GM18873 (cell line): ENCODE data around the gene KLHL25.

Experiments used
- ATAC-seq: cut with Tn5 transposase; IDR thresholded peaks from one replicate; pipeline ENCODE4 v1.9.1; 2021; ENCODE audit warnings: mild to moderate bottlenecking, moderate library complexity, moderate number of reproducible peaks; ENCODE audit not compliant: unreplicated experiment, low FRiP score

The KLHL25 gene

DNA sequence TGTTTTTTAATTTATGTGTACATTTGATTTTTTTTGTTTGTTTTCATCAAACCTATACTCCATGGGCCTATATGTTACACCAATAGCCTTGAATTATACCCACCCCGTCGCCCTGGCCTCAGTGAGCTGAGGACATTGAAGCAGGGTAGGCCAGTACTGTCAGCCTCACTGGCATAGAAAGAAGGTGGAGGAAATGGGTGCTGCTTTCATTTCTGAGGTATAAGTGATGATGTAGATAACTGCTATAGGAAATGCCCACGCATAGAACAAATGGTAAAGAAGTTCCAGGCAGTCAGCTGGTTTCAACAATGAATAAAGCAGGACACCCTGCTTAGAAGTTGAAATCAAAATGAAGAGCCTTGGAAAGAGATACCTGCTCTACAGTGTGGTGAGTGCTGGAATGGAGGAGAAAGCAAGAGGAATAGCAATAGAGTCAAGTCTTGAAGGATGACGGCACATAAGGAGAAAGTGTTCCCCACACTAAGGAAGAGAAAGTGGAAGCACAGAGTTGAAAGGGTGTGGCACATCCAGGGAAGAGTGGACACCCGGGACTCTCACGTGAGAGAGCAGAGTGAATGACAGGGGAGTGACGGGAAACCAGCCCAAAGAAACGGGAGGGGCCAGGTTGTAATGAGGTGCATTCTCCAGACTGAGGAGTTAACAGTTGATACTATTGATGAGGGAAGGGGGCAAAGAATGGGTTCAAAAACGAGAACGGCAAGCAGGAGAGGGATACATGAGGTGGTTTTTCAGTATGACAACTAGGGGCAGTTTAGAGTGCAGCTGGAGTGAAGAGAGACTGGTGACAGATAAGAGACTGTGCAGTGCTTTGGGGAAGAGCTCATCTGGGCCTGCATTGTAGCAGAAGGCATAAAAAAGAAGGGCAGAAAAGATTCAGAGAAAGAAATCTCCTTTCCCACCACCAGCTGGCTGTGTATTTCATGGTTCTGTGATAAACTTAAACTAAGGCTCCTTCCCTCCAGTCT lies 70.5 kb downstream of the KLHL25 start:
- ATAC-seq = no peak

DNA sequence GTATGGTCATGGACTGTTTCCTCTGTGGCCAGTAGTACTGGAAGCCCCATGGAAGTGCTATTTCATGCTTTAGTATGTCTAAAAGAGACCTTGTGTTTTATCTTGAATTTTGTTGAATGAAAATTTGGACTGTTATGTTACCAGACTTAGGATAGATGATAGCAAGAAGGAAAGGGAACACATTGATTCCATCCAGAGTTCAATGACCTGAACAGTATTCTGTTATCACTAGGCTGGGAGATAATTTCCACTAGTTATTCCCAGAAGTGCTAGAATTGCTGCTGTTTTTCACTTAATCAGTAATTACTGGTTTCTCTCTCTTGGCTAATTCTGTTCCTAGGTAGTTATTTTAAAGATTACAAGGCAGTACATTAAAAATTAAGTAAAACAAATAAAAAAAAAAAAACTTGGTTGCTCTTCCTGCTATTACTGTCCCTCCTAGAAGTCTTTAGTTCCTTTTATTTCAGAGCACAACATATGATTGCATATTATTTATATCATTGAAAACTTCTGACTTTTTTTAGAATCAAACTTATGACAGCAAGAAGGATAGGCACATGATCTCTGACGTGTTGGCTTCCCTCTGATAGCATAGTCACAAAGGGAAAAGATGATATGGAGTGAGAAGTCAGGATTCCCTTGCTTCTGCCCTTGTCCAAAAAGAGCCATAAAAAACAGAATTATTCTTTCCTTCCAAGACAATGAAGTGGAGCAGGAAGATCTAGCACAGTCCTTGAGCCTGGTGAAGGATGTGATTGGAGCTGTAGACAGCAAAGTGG lies 72.2 kb downstream of the KLHL25 start:
- ATAC-seq = no peak

DNA sequence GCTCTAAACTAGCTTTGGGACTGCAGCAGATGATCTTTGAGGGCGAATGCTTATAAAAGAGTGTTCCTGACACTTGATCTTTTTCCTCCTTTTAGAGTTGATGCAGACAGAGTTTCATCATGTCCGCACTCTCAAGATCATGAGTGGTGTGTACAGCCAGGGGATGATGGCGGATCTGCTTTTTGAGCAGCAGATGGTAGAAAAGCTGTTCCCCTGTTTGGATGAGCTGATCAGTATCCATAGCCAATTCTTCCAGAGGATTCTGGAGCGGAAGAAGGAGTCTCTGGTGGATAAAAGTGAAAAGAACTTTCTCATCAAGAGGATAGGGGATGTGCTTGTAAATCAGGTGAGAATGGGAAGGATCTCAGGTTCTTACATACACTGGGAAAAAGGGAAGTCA lies 75.7 kb downstream of the KLHL25 start:
- no peak for ATAC-seq

DNA sequence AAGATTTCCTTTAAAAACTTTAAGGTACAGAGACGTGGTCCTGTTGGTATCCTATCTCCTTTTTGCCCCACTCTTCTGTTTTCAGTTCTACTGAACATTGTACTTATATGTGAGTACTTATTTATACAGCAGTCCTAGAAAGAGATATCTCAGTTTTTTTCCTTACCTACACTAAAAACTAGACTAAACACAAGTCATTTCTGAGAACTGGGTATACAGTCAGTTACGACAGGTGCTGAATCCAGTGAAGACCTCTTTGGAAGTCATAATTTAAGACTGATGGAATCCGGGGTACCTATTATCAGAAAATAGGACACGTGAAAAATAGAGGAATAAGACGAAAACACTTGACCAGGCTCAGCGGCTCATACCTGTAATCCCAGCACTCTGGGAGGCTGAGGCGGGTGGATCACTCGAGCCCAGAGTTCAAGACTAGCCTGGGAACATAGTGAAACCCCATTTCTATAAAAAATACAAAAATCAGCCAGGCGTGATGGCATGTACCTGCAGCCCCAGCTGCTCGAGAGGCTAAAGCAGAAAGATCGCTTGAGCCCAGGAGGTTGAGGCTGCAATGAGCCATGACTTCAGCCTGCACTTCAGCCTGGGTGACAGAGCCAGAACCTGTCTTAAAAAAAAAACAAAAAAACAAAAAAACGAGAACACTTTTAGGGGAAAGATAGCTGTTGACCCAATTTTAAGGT lies 76.3 kb downstream of the KLHL25 start:
- no peak for ATAC-seq

DNA sequence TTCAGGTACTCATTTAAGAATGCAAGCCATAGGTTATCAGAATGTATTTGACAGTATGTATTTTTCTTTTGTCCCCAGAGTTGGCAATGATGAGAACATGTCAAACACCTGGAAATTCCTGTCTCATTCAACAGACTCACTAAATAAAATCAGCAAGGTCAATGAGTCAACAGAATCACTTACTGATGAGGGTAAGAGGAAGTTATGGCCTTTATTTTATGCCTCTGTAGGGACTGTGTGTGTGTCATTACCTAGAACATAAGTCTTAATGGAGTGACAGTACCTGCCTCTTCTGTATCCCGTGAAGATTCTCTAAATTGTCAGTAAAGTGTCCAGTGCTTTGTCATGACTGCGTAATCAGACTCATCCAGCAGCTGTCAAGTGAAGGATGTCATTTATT lies 77.5 kb downstream of the KLHL25 start:
- ATAC-seq = no peak

DNA sequence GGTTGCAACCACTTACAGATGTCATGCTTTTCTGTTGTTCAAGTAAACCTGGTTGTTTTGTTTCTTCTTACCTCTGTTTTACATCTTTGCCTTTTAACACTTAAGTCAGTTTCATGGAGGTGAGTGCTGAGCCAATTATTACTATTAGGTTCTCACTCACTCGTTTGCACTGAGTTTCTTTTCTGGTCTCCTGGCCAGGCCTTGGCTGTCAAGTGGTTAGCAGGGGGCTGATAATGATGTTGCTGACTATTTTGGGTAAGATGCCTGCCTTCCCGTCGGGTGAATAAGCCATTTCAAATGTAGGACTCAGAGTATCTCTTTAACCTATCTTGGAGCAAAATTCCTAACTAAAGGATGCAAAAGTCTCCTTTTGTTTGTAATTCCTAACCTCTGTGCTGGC lies 78.5 kb downstream of the KLHL25 start:
- no peak for ATAC-seq

DNA sequence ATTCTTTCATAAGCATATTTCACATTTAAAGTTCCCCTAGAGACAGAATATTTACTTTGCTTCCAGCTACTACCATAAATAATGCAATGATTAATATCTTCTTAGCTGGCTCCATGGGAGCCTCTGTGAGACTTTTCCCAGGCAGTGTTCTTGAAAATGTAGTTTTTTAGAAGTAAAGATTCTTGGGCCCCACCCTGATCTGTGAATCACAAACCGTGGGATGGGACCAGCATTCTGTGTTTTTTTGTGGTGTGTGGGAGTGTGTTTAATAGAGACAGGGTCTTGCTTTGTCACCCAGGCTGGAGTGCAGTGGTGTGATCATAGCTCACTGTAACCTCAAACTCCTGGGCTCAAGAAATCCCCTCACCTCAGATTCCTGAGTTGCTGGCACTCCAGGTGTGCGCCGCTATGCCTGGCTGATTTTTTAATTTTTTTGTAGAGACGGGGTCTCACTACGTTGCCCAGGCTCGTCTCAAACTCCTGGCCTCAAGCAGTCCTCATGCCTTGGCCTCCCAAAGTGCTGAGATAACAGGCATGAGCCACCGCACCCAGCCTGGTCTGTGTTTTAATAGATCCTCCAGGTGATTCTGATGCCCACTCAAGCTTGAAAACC lies 83.0 kb downstream of the KLHL25 start:
- no peak for ATAC-seq

DNA sequence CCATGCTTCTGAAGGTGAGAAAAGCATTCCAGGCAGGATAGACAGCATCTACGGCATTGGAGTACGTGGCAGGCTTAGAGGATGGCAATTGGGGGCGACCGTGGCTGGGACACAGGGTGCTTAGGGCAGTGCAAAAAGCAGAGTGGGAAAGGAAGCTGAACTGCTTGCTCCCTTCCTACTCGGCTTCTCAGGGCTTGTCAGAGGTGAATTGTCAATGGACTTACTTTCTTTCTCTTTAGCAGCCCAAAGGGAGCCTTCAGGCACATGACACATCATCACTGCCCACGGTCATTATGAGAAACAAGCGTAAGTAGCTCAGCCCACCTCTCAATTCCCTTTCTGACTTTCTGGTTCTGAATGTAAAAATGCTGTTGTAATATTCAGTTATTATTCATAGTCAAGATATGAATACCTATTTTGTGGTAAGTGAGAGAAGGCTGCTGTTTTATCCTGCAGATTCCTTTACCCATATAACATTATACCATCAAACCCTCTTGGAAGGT lies 84.3 kb downstream of the KLHL25 start:
- peak; percentile 60 for ATAC-seq
